HG03378 (cell line): Measurements from ENCODE around the gene CATSPERZ.

Experiments used
- ATAC-seq: cut with Tn5 transposase; IDR thresholded peaks from one replicate; pipeline ENCODE4 v1.9.1; 2021; ENCODE audit warnings: mild to moderate bottlenecking, moderate library complexity; ENCODE audit not compliant: unreplicated experiment

CATSPERZ gene

DNA sequence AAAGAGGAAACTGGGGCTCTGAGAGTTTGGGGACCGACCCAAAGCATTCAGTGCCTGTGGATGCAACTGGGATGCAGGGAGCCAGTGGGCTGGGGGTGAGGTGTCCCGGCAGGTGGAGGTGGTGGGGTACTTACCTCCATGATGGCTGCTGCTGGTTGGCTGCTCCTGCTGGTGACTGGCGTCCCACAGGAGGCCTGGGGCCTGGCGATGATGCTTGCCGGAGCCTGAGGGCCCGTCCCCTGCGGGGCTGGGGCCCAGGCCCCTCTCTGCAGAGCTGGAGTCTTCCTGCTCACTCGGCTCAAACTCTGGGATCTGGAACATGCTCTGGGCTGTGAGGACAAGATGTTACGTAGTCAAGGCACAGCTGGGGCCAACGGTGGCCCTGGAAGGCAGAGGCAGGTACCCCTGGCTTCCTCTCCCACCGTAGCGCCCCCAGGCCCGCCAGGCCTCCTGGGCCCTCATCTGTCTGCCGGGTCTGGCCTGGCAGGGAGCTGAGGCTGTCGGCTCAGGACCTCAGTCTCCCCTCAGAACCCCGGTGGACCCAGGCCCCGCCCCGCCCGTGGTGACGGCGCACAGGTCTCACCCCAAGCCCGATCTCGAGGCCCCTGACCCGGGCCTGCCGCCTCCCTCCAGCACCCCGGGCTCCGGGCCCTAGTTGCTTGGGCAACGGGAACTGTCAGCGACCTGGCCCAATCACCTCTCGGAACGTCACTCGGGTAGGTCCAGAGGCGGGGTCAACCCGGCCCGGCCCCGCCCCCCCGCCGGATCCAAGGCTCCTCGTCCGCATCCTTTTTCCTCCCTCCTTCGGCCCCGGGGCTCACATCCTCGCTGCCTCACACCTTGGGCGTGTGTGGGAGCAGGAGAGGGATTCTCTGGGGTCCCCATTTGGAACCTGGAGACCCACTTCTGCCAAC lies 15.9 kb upstream of the CATSPERZ start, which contains the start of gene BAD:
BAD (minus strand) TSS at position 618 of the 914 bp plus-strand sequence; CDS start at position 321, 297 bp downstream.
- ATAC-seq = peak; percentile 53

DNA sequence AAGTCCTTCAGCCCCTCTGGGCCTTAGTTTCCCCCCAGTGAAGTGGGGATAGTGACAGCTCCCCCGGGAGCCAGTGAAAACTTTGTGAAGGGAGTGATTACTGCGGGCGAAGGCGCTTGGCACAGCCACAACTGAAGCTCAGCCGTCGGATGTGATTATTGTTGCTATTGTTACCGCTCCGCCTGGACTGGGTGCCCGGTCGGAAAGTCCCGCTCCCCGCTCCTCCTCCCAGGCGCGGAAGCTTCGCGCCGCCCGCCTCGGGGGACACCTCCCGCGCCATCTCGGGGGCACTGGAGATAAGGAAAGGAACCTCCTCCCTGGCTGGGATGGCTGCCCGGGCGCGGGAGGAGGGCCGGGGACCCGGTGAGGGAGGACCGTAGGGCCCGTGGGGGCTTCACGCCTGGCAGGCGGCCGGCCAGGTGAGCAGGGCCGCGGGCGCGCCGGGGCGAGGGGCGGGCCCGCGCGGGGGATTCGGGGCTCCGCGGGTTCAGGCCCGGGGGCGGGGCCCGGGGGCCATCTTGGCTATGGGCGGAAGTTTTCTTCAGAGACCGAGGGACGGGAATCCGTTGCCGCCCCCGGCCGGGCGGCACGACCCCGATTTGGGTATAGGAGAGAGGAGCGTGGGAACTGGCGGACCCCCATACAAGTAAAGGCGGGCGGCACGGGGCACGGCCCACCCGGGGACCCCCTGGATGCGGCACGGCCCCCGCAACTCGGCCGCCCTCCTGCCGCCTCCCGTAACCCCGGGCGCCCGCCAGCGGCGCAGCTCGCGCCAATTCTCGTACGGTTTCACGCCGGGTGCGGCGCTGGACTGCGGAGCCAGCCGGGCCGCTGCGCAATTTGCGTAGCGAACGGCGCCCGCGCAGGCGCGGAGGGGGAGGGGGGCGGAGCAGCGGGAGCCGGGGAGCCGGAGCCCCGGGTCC lies 14.9 kb upstream of the CATSPERZ start, which contains the start of gene GPR137:
GPR137 (plus strand) TSS at position 887 of the 923 bp plus-strand sequence. CDS start 677 bp downstream, outside the sequence.
- ATAC-seq = peak; percentile 48

DNA sequence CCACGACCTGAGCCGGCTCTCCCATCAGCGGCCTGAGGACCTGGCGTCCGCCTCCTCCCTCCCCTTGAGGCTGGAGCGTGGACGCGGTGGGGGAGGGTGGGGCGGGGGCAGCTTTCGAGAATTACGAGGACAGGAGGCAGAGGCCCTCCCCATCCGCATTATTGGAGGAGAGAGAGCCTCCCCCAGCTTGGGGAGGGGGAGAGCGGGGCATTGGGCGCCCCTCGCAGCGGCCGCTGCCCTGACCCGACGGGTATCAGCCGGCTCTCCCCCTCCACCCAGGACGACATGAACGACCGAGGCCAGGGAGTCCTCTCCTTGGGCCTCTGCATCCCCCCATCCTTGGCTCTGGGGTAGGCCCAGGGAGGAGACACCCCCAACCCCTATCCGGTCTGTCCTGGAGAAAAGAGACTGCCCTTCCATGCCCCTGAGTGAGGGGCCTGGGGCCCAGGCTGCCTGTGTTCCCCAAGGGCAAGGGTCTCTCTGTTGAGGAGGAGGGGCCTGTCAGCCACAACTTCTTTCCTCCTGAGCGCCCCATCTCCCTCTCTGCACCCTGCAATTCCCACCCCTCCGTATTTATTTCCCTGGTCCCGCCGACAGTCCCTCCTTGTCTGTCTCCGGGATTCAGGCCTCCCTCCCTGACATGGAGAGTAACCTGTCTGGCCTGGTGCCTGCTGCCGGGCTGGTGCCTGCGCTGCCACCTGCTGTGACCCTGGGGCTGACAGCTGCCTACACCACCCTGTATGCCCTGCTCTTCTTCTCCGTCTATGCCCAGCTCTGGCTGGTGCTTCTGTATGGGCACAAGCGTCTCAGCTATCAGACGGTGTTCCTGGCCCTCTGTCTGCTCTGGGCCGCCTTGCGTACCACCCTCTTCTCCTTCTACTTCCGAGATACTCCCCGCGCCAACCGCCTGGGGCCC lies 14.0 kb upstream of the CATSPERZ start:
- ATAC-seq = no peak

DNA sequence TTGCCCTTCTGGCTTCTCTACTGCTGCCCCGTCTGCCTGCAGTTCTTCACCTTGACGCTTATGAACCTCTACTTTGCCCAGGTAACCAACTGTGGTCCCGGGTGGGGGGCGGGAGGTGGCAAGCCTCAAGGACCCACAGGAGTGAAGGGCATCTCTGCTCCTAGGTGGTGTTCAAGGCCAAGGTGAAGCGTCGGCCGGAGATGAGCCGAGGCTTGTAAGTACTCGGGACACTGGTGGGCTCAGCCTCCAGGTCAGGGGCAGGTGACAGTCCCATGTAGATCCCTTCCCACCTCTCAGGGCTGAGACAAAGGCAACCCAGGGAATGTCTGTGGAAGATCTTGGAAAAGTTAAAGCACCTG lies 13.4 kb upstream of the CATSPERZ start:
- ATAC-seq = no peak

DNA sequence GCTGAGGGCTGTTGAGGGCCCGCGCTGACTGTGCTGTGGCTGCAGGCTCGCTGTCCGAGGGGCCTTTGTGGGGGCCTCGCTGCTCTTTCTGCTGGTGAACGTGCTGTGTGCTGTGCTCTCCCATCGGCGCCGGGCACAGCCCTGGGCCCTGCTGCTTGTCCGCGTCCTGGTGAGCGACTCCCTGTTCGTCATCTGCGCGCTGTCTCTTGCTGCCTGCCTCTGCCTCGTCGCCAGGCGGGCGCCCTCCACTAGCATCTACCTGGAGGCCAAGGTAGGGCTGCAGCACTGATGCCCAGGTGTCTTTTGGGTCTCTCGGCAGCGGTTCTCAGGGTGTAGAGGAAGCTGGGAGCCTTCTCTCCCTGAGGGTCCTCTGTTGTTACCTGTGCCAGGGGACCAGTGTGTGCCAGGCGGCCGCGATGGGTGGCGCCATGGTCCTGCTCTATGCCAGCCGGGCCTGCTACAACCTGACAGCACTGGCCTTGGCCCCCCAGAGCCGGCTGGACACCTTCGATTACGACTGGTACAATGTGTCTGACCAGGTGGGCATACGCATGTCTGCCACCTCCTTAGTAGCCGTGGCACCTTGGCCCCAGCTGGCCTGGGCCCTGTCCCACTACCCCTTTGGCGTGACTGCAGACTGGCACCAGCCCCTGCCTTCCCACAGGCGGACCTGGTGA lies 12.3 kb upstream of the CATSPERZ start:
- ATAC-seq = no peak

DNA sequence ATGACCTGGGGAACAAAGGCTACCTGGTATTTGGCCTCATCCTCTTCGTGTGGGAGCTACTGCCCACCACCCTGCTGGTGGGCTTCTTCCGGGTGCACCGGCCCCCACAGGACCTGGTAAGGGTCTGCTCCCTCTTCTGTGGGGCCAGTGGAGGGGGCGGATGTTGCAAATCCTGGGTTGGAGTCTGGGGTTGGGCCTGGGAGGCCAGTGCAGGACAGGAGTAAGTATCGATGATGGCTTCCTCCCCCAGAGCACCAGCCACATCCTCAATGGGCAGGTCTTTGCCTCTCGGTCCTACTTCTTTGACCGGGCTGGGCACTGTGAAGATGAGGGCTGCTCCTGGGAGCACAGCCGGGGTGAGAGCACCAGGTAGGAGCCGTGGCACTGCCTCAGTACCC lies 11.8 kb upstream of the CATSPERZ start:
- ATAC-seq = no peak

- no peak for ATAC-seq
These were observed 11.1 kb upstream of the CATSPERZ start for GRCh38 chr11:64289002-64289564.

GRCh38 chr11:64290352-64291261 lies 9.6 kb upstream of the CATSPERZ start:
- no peak for ATAC-seq

GRCh38 chr11:64291262-64291751 lies 8.9 kb upstream of the CATSPERZ start, which contains the start of gene KCNK4:
Gene KCNK4, plus strand, starts transcription at chr11:64291302. Its CDS starts 1,717 bp downstream, at chr11:64293019.
- ATAC-seq = no peak

DNA sequence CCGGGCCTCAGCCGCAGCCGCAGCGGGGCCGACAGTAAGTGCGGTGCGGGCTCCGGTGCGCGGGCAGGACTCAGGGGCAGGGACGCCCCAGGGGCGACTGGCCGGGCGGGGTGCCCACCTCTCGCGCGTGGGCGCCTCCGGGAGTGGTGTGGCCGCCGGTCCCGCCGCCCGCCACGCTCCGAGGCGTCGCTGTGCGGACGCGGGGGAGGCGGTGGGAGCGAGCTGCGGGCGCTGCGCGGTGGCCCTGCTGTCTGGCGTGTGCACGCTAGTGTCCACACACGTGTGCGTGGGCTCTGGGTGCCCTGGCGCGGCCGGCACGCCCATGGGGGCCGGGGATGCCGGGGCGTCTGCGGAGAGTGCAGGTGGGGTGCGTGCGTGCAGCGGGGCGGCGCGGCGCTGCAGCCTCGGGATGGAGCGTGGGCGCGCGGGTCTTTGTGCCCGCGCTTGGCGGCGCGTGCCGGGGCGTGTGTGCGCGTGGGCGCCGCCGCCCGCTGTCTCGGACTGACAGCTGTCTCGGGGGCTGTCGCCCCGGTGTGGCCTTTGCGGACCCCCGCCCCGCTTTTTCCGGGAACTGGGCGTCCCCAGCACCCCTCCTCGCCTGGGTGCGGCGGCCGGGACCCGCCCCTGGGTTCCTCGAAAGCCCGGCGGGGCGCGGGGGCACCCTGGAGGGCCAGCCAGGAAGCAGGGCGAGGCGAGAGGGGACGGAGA lies 8.3 kb upstream of the CATSPERZ start:
- no peak for ATAC-seq

DNA sequence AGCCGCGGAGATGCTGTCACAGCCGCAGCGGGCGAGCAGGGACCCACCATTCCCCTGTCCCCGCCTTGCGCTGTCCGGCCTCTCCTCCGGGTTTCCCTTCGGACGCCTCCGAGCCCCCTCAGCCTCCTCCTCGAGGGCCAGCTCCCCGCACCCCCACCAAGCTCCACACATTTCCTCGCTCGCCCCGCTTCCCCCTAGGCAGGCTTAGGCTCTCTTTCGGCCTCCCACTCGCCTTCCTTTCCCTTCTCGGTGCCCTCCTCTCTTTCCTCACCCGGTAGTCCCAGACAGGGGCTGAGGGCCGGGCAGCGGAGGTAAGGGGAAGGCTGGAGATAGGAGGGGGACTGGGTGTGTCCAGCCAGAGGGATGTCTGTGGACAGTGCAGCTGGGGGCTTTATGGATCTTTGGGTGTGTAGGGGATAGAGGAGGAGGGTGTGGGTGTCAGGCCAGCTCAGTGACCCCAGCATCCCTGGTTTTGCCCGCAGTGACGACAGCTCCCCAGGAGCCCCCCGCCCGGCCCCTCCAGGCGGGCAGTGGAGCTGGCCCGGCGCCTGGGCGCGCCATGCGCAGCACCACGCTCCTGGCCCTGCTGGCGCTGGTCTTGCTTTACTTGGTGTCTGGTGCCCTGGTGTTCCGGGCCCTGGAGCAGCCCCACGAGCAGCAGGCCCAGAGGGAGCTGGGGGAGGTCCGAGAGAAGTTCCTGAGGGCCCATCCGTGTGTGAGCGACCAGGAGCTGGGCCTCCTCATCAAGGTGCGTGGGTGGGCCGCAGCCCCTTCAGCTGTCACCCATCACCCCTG lies 7.5 kb upstream of the CATSPERZ start:
- ATAC-seq = no peak

DNA sequence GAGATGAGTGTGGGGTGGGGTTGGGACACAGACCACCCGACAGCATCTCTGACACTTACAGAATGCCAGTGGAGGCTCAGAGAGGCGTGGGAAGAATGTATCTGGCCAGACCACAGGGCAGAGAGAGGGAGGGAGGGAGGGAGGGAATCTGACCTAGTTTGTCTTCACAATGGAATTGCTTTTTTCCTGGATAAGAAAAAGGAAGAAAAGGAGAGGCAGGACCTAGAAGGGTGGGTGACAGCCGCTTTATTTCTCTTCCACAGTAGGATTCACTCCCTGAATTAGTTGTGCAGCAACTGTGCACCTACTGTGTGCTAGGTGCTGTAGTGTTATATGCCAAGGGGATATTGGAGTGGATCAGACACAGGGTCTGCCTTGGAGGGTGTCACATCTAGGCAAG lies 5.4 kb upstream of the CATSPERZ start:
- ATAC-seq = no peak

DNA sequence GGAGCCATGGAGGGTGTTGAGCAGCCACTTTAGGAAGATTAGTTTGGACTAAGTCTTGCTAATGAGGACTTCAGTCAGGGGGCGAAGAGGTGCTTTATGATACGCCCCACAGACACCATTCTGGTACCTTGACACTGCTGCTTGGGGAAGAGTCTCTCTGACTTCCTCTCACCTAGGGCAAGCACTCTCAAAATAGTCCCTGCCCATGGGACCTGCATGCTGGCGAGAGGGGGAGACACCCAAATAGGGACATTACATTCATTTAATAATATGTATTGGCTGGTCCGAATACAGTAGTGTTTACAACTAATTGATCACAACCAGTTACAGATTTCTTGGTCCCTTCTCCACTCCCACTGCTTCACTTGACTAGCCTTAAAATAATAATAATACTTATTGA lies 4.4 kb upstream of the CATSPERZ start:
- ATAC-seq = no peak

DNA sequence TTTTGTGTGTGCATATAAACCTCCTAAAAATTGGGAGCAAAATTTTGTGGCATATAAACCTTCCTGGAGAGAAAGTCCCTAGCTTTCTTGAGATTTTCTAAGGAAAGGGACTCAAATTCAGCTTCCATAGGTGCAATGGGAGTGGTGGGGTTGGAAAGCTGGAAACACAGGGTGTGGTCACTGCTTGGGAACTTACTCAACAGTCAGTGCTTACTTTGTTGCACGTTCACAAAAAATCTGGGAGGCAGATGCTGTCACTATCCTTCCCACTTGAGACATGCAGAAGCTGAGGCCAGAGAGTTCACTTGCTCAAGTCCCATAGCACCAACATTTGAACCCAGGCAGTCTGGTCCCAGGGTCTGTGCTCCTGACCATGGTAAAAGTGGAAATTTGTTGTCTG lies 3.9 kb upstream of the CATSPERZ start:
- no peak for ATAC-seq

GRCh38 chr11:64296830-64297698 lies 3.1 kb upstream of the CATSPERZ start:
- ATAC-seq = no peak
